Activated T-cell treated with anti-CD3 and anti-CD28 coated beads, Interleukin-2, amount 50 U/mL, for 4 hours (primary cell): ENCODE data around the gene RABGGTA. TPM values are rescaled to one million over a fixed set of nuclear protein-coding genes. Genes with fewer than 3 reads are reported as not detected.
A peak's percentile ranks its signal among the peaks of the same experiment; 100 is the strongest.
"Not testable (repeated sequence)": the region's sequence is repeated elsewhere in the genome, so short reads cannot be mapped to it uniquely, and the experiment has no call there.

Experiments used
- ATAC-seq, 2 donors: fragments of 200-7000 bp; cut with Tn5 transposase; one replicate each; pipeline ENCODE4 v1.10.0; 2021
- DNase-seq: peaks from one replicate; pipeline ENCODE4 v3.0.0-alpha.2; 2020
- H3K27me3 Mint-ChIP-seq: one replicate; pipeline ENCODE4 v1.8.0; 2021; ENCODE audit warnings: low read depth, mixed read lengths
- H3K36me3 Mint-ChIP-seq: one replicate; pipeline ENCODE4 v1.8.0; 2022; ENCODE audit warnings: mixed read lengths; ENCODE audit not compliant: insufficient read depth
- H3K4me1 Mint-ChIP-seq: one replicate; pipeline ENCODE4 v1.8.0; 2021; ENCODE audit warnings: low read depth, mixed read lengths
- H3K4me3 Mint-ChIP-seq: one replicate; pipeline ENCODE4 v1.8.0; 2021; ENCODE audit warnings: mild to moderate bottlenecking, moderate library complexity, mixed read lengths
- H3K9me3 Mint-ChIP-seq: one replicate; pipeline ENCODE4 v1.8.0; 2021; ENCODE audit warnings: mixed read lengths
- total RNA-seq, 3 donors: library from RNA; stranded (reverse); gene quantifications; one replicate each; pipeline ENCODE4 v1.2.1, GENCODE V29; 2021

The RABGGTA gene
- total RNA-seq, 3 donors from 2014 or later: 52.2 to 58.8 (median 53.4) TPM

GRCh38 chr14:24253936-24254335 is 17.5 kb downstream of the RABGGTA start:
- H3K36me3 Mint-ChIP-seq: peaks cover 13% of the 10 kb centered on the region
- H3K27me3 Mint-ChIP-seq: no peaks in the 10 kb centered on the region
- no peak for DNase-seq
- no peaks in the 10 kb centered on the region for H3K9me3 Mint-ChIP-seq
- no peak overlapping the region for H3K4me3 Mint-ChIP-seq
- no peak for ATAC-seq
- peaks cover 14% of the 10 kb centered on the region for H3K4me1 Mint-ChIP-seq

- no peaks in the 10 kb centered on the region for H3K27me3 Mint-ChIP-seq
- peaks cover 18% of the 10 kb centered on the region for H3K36me3 Mint-ChIP-seq
- no peak for DNase-seq
- no peak overlapping the region for H3K4me3 Mint-ChIP-seq
- H3K4me1 Mint-ChIP-seq: peaks cover 22% of the 10 kb centered on the region
- no peak for ATAC-seq
- no peaks in the 10 kb centered on the region for H3K9me3 Mint-ChIP-seq
These were observed 18.9 kb downstream of the RABGGTA start for GRCh38 chr14:24252289-24253124.

GRCh38 chr14:24251880-24252288 is 19.5 kb downstream of the RABGGTA start:
- no peak for ATAC-seq

GRCh38 chr14:24250354-24250753 is 21.0 kb downstream of the RABGGTA start:
- no peak for DNase-seq
- Mint-ChIP-seq H3K36me3 (peaks cover 16% of the 10 kb centered on the region), H3K4me1 (peaks cover 29% of the 10 kb centered on the region), H3K4me3 (peak overlapping the region; percentile 29), H3K27me3 (no peaks in the 10 kb centered on the region), H3K9me3 (no peaks in the 10 kb centered on the region)
- ATAC-seq: no peak

More at GRCh38 chr14:24251880-24252288, 19.5 kb downstream of the RABGGTA start:
- Mint-ChIP-seq H3K4me1 (peaks cover 26% of the 10 kb centered on the region), H3K9me3 (no peaks in the 10 kb centered on the region), H3K27me3 (no peaks in the 10 kb centered on the region), H3K4me3 (no peak overlapping the region), H3K36me3 (peaks cover 19% of the 10 kb centered on the region)
- DNase-seq: no peak

GRCh38 chr14:24249230-24250021 is 22.0 kb downstream of the RABGGTA start:
- no peaks in the 10 kb centered on the region for H3K27me3 Mint-ChIP-seq

GRCh38 chr14:24247422-24247821 is 24.0 kb downstream of the RABGGTA start:
- H3K9me3 Mint-ChIP-seq: no peaks in the 10 kb centered on the region
- H3K4me3 Mint-ChIP-seq: peak overlapping the region; percentile 34
- no peaks in the 10 kb centered on the region for H3K27me3 Mint-ChIP-seq
- H3K36me3 Mint-ChIP-seq: peaks cover 6% of the 10 kb centered on the region
- DNase-seq (no peak), ATAC-seq (no peak)
- H3K4me1 Mint-ChIP-seq: peaks cover 46% of the 10 kb centered on the region

More at GRCh38 chr14:24249230-24250021, 22.0 kb downstream of the RABGGTA start:
- no peak for DNase-seq
- peak overlapping the region; percentile 20 for H3K4me3 Mint-ChIP-seq
- H3K9me3 Mint-ChIP-seq: no peaks in the 10 kb centered on the region
- peaks cover 33% of the 10 kb centered on the region for H3K4me1 Mint-ChIP-seq
- no peak for ATAC-seq
- peaks cover 12% of the 10 kb centered on the region for H3K36me3 Mint-ChIP-seq

GRCh38 chr14:24246765-24247212 is 24.6 kb downstream of the RABGGTA start:
- ATAC-seq: peak in 1 of 2 donors; percentile 10
- H3K36me3 Mint-ChIP-seq: peaks cover 6% of the 10 kb centered on the region

GRCh38 chr14:24245350-24245749 is 26.0 kb downstream of the RABGGTA start:
- peaks cover 51% of the 10 kb centered on the region for H3K4me1 Mint-ChIP-seq
- H3K9me3 Mint-ChIP-seq, DNase-seq, H3K27me3 Mint-ChIP-seq, ATAC-seq, H3K36me3 Mint-ChIP-seq, H3K4me3 Mint-ChIP-seq: not testable (repeated sequence)

More at GRCh38 chr14:24246765-24247212, 24.6 kb downstream of the RABGGTA start:
- DNase-seq: no peak
- Mint-ChIP-seq H3K4me1 (peaks cover 48% of the 10 kb centered on the region), H3K27me3 (no peaks in the 10 kb centered on the region), H3K4me3 (peak overlapping the region; percentile 68), H3K9me3 (no peaks in the 10 kb centered on the region)

- Mint-ChIP-seq H3K4me3 (peak overlapping the region; percentile 97), H3K27me3 (no peaks in the 10 kb centered on the region), H3K36me3 (peaks cover 24% of the 10 kb centered on the region), H3K4me1 (peaks cover 63% of the 10 kb centered on the region), H3K9me3 (no peaks in the 10 kb centered on the region)
- DNase-seq (no peak), ATAC-seq (no peak)
These were observed 28.0 kb downstream of the RABGGTA start for GRCh38 chr14:24243336-24243836.

- no peaks in the 10 kb centered on the region for H3K27me3 Mint-ChIP-seq
- DNase-seq (peak; percentile 91), ATAC-seq (peak; percentile 87 to 90)
- peak overlapping the region; percentile 97 for H3K4me3 Mint-ChIP-seq
- H3K4me1 Mint-ChIP-seq: peaks cover 65% of the 10 kb centered on the region
- peaks cover 33% of the 10 kb centered on the region for H3K36me3 Mint-ChIP-seq
- H3K9me3 Mint-ChIP-seq: no peaks in the 10 kb centered on the region
These were observed 29.5 kb downstream of the RABGGTA start for GRCh38 chr14:24241829-24242443.

- ATAC-seq (no peak), DNase-seq (no peak)
- Mint-ChIP-seq H3K27me3 (no peaks in the 10 kb centered on the region), H3K36me3 (peaks cover 48% of the 10 kb centered on the region), H3K9me3 (no peaks in the 10 kb centered on the region), H3K4me3 (peak overlapping the region; percentile 97), H3K4me1 (peaks cover 69% of the 10 kb centered on the region)
These were observed 31.1 kb downstream of the RABGGTA start for GRCh38 chr14:24240110-24240918.

- Mint-ChIP-seq H3K27me3 (no peaks in the 10 kb centered on the region), H3K4me3 (no peak overlapping the region), H3K9me3 (no peaks in the 10 kb centered on the region), H3K4me1 (peaks cover 76% of the 10 kb centered on the region), H3K36me3 (peaks cover 53% of the 10 kb centered on the region)
- DNase-seq: no peak
- ATAC-seq: no peak
These were observed 32.8 kb downstream of the RABGGTA start for GRCh38 chr14:24238527-24239037.

GRCh38 chr14:24238123-24238522 is 33.3 kb downstream of the RABGGTA start:
- Mint-ChIP-seq H3K36me3 (peaks cover 53% of the 10 kb centered on the region), H3K9me3 (no peaks in the 10 kb centered on the region), H3K27me3 (no peaks in the 10 kb centered on the region), H3K4me3 (no peak overlapping the region), H3K4me1 (peaks cover 76% of the 10 kb centered on the region)
- peak; percentile 36 for DNase-seq
- ATAC-seq: no peak
